H1 (cell line): ENCODE data around the gene PLPP4. TPM values are rescaled to one million over a fixed set of nuclear protein-coding genes. Genes with fewer than 3 reads are reported as not detected.

Experiments
- CTCF ChIA-PET: fragments of 300-600 bp; sonication (Branson Sonifier 250); formaldehyde crosslinking; loops from one replicate; lab custom pipeline; 2021; ENCODE audit not compliant: partially characterized antibody; lab: Charles Lee
- POLR2A ChIA-PET: fragments of 300-600 bp; sonication (Branson Sonifier 250); formaldehyde crosslinking; loops from one replicate; lab custom pipeline; 2021; ENCODE audit warnings: inconsistent platforms; ENCODE audit not compliant: partially characterized antibody; lab: Charles Lee
- DNase-seq, 2 experiments: peaks; one replicate each; pipeline versions ENCODE4 v3.0.0 to v3.0.0-alpha.2; 2010 to 2022; ENCODE audit warnings: low spot score in 2 of 2, low read depth in 1 of 2, mixed read lengths in 1 of 2
- FAIRE-seq: peaks from 2 replicates; lab custom pipeline; 2011; peaks lifted over from hg19 to GRCh38; lab: Jason Lieb, UNC
- H2AFZ ChIP-seq: 2 replicates; pipeline ENCODE4 v1.8.1; 2012; ENCODE audit warnings: low read length, inconsistent platforms
- H2AK5ac ChIP-seq: 2 replicates; pipeline ENCODE4 v1.6.1; 2013; ENCODE audit warnings: low read depth, low read length
- H2BK120ac ChIP-seq: replicated peaks from 2 replicates; pipeline ENCODE3; 2013; ENCODE audit warnings: low read depth, low read length, inconsistent platforms
- H2BK12ac ChIP-seq: 2 replicates; pipeline ENCODE4 v1.6.1; 2013; ENCODE audit warnings: low read depth, low read length
- H2BK15ac ChIP-seq: 2 replicates; pipeline ENCODE4 v1.6.1; 2013; ENCODE audit warnings: low read length
- H2BK20ac ChIP-seq: 2 replicates; pipeline ENCODE4 v1.6.1; 2013; ENCODE audit warnings: low read length
- H2BK5ac ChIP-seq: 2 replicates; pipeline ENCODE4 v1.6.1; 2013; ENCODE audit warnings: low read depth, low read length
- H3K14ac ChIP-seq: 2 replicates; pipeline ENCODE4 v1.6.1; 2013; ENCODE audit warnings: inconsistent platforms; ENCODE audit not compliant: insufficient read length
- H3K18ac ChIP-seq: 2 replicates; pipeline ENCODE4 v1.6.1; 2013; ENCODE audit warnings: low read length; ENCODE audit errors: extremely low read depth
- H3K23ac ChIP-seq: 2 replicates; pipeline ENCODE4 v1.6.1; 2013; ENCODE audit warnings: inconsistent platforms; ENCODE audit not compliant: insufficient read length
- H3K23me2 ChIP-seq: 2 replicates; pipeline ENCODE4 v1.6.1; 2013; ENCODE audit warnings: low read depth, low read length
- H3K27ac ChIP-seq: 2 replicates; pipeline ENCODE4 v1.6.1; 2011; ENCODE audit warnings: low read depth, low read length, inconsistent platforms
- H3K27me3 ChIP-seq, 4 experiments: replicated peaks in 1 of 4; 1 replicate in 1 of 4; 2 replicates in 3 of 4; pipeline versions ENCODE4 v1.6.1 to v1.8.1; 2011 to 2013; ENCODE audit warnings: low read length in 3 of 4, mild to moderate bottlenecking in 3 of 4, inconsistent platforms in 2 of 4, mixed read lengths in 2 of 4, moderate library complexity in 1 of 4; ENCODE audit not compliant: control insufficient read depth in 3 of 4, insufficient read depth in 3 of 4; ENCODE audit errors: extremely low read depth in 1 of 4
- H3K36me3 ChIP-seq, 4 experiments: 2 replicates each; pipeline versions ENCODE4 v1.6.1 to v1.8.1; 2011 to 2013; ENCODE audit warnings: mild to moderate bottlenecking in 4 of 4, low read length in 3 of 4, moderate library complexity in 2 of 4, control low read depth in 1 of 4, inconsistent platforms in 1 of 4; ENCODE audit not compliant: insufficient read depth in 4 of 4, control insufficient read depth in 2 of 4
- H3K4ac ChIP-seq: replicated peaks from 2 replicates; pipeline ENCODE3; 2013; ENCODE audit warnings: low read length, low read depth, mixed read lengths, inconsistent platforms; ENCODE audit not compliant: insufficient read length
- H3K4me1 ChIP-seq, 4 experiments: replicated peaks in 1 of 4; 1 replicate in 1 of 4; 2 replicates in 3 of 4; pipeline versions ENCODE4 v1.6.1 to v1.8.1; 2011 to 2013; ENCODE audit warnings: low read length in 3 of 4, inconsistent platforms in 2 of 4, mixed read lengths in 1 of 4; ENCODE audit not compliant: insufficient read depth in 4 of 4, control insufficient read depth in 3 of 4
- H3K4me2 ChIP-seq, 2 experiments: 2 replicates each; pipeline versions ENCODE4 v1.6.1 to v1.8.1; 2011 to 2013; ENCODE audit warnings: low read depth in 2 of 2, low read length in 2 of 2, control low read depth in 1 of 2, inconsistent platforms in 1 of 2, mild to moderate bottlenecking in 1 of 2; ENCODE audit not compliant: insufficient read depth in 1 of 2
- H3K4me3 ChIP-seq, 4 experiments: fragments of 200-600, 300-600 bp in 1 of 4; sonication (generic), shearing (Covaris generic), sonication (Bioruptor Twin) in 1 of 4; 2 replicates each; pipeline versions ENCODE4 v1.5.1 to v1.8.1; 2011 to 2016; ENCODE audit warnings: low read length in 4 of 4, low read depth in 3 of 4, control low read depth in 2 of 4, inconsistent platforms in 2 of 4, mild to moderate bottlenecking in 2 of 4, mixed read lengths in 1 of 4, moderate library complexity in 1 of 4; ENCODE audit not compliant: insufficient read depth in 2 of 4; ENCODE audit errors: extremely low read depth in 1 of 4
- H3K56ac ChIP-seq: replicated peaks from 2 replicates; pipeline ENCODE3; 2013; ENCODE audit warnings: low read depth, mild to moderate bottlenecking, mixed read lengths, low read length, inconsistent platforms; ENCODE audit not compliant: insufficient read length
- H3K79me1 ChIP-seq: 2 replicates; pipeline ENCODE4 v1.6.1; 2013; ENCODE audit warnings: low read depth, low read length, control low read depth
- H3K79me2 ChIP-seq, 2 experiments: 2 replicates each; pipeline versions ENCODE4 v1.6.1 to v1.8.1; 2012 to 2013; ENCODE audit warnings: low read length in 2 of 2, mild to moderate bottlenecking in 2 of 2, inconsistent platforms in 1 of 2; ENCODE audit not compliant: insufficient read depth in 2 of 2, control insufficient read depth in 1 of 2
- H3K9ac ChIP-seq, 4 experiments: replicated peaks in 1 of 4; 1 replicate in 1 of 4; 2 replicates in 3 of 4; pipeline versions ENCODE4 v1.6.1 to v1.8.1; 2011 to 2013; ENCODE audit warnings: low read depth in 3 of 4, low read length in 3 of 4, control low read depth in 2 of 4, mild to moderate bottlenecking in 2 of 4, moderate library complexity in 2 of 4, inconsistent platforms in 1 of 4; ENCODE audit errors: extremely low read depth in 1 of 4
- H3K9me3 ChIP-seq, 2 experiments: 2 replicates each; pipeline versions ENCODE4 v1.6.1 to v1.8.1; 2012 to 2013; ENCODE audit warnings: mild to moderate bottlenecking in 2 of 2, moderate library complexity in 2 of 2, control low read depth in 1 of 2, inconsistent platforms in 1 of 2, low read depth in 1 of 2, low read length in 1 of 2, mixed read lengths in 1 of 2; ENCODE audit not compliant: insufficient read depth in 2 of 2
- H4K20me1 ChIP-seq, 2 experiments: replicated peaks in 1 of 2; 2 replicates each; pipeline versions ENCODE3 to v1.8.1; 2011 to 2013; ENCODE audit warnings: inconsistent platforms in 2 of 2, low read length in 2 of 2, mild to moderate bottlenecking in 1 of 2; ENCODE audit not compliant: insufficient read depth in 2 of 2, control insufficient read depth in 1 of 2
- H4K5ac ChIP-seq: 2 replicates; pipeline ENCODE4 v1.6.1; 2013; ENCODE audit warnings: low read length, low read depth, mixed read lengths, inconsistent platforms; ENCODE audit not compliant: insufficient read length
- H4K8ac ChIP-seq: 2 replicates; pipeline ENCODE4 v1.8.0; 2013; ENCODE audit warnings: mild to moderate bottlenecking, moderate library complexity, low read length, inconsistent platforms; ENCODE audit not compliant: insufficient read depth; ENCODE audit errors: extremely low read depth
- H4K91ac ChIP-seq: replicated peaks from 2 replicates; pipeline ENCODE3; 2013; ENCODE audit warnings: low read length, mixed read lengths, inconsistent platforms; ENCODE audit not compliant: insufficient read length
- CTBP2 ChIP-seq: IDR thresholded peaks from 2 replicates; pipeline ENCODE4 v1.7.0; 2011; ENCODE audit warnings: borderline replicate concordance, mild to moderate bottlenecking, moderate library complexity, mixed read lengths, low read length; ENCODE audit not compliant: insufficient read depth, insufficient read length
- RXRA ChIP-seq: IDR thresholded peaks from 2 replicates; pipeline ENCODE4 v1.6.1; 2011; ENCODE audit warnings: low read depth, mild to moderate bottlenecking, low read length, moderate library complexity; ENCODE audit not compliant: insufficient read depth
- WGBS, 2 experiments: shearing (Covaris generic) in 1 of 2; methylation state at CpG; one replicate each; pipeline versions ENCODE4 v1.1.6 to v1.1.7; 2013 to 2015; ENCODE audit warnings: low lambda C conversion rate in 2 of 2, mixed read lengths in 2 of 2, inconsistent platforms in 1 of 2, low coverage in 1 of 2, missing lambda C conversion rate in 1 of 2; ENCODE audit not compliant: insufficient replicate concordance in 2 of 2, insufficient coverage in 1 of 2, insufficient read length in 1 of 2; ENCODE audit errors: extremely low coverage in 1 of 2, missing lambda C conversion rate in 1 of 2; 5-methylcytosine and 5-hydroxymethylcytosine counted together
- polyA plus RNA-seq, 7 experiments: library from polyadenylated mRNA; depleted of rRNA in 3 of 7; stranded (reverse) in 5 of 7; unstranded in 2 of 7; fragments of >200 nt in 5 of 7; fragments of 200-250 nt in 2 of 7; gene quantifications; 1 replicate in 5 of 7; 2 replicates in 1 of 7; 4 replicates in 1 of 7; pipeline versions ENCODE4 v1.2.1 to v1.2.3, GENCODE V29; 2011 to 2013; ENCODE audit warnings: missing spikeins in 2 of 7, mixed read lengths in 2 of 7
- total RNA-seq: library from RNA; stranded (reverse); fragmentation: NEBNext Ultra II Directional; extraction: Animal tissue kit (Norgen Biotek cat#: 25700); gene quantifications from 2 replicates; pipeline ENCODE4 v1.2.1, GENCODE V29; 2021
- TF ChIP-seq, protein P1 (sequence below): IDR thresholded peaks from 2 replicates; pipeline ENCODE4 v1.6.1; 2011; ENCODE audit warnings: low read length, improper control_type of control experiment

Gene PLPP4
- total and polyA plus RNA-seq, 2 of the 8 experiments (the other 6 are each of a cell fraction or from before 2014, with no cell fraction given), result 0.30 TPM; not detected in 1

DNA sequence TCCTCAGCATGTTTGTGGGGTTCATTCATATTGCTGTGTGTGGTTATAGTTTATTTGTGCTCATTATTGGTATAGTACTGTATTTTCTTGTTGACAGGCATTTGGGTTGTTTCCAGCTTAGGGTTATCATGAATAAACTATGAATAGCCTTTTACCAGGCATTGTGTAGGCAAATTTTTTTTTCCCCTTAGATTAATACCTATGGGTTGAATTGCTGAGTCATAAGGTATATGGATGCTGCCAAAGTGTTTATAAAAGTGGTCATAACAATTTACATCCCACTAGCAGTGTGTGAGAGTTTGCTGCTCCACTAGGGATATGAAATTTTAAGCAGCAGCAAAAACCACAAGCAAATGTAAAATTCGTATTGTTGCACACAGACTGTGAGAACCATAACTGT is 175.0 kb downstream of the PLPP4 start:
- no peak overlapping the region for H4K5ac ChIP-seq
- no peak overlapping the region for H3K23ac ChIP-seq
- H4K91ac ChIP-seq, result no peak overlapping the region
- no peaks in the 10 kb centered on the region for H4K20me1 ChIP-seq
- no peak overlapping the region for H2BK120ac ChIP-seq
- POLR2A ChIA-PET, result no interaction called here
- H2BK15ac ChIP-seq, result no peak overlapping the region
- peaks cover 0 to 6% (median 3%) of the 10 kb centered on the region in 4 experiments; a peak in 2 of 7 replicates for H3K4me1 ChIP-seq
- H3K79me2 ChIP-seq, result no peaks in the 10 kb centered on the region
- CTCF ChIA-PET, result interaction anchor here (0.7 to 0.9 kb wide), 2 partner anchors 35 to 104 kb away, joined by 3 read pairs; no protein-coding TSS in a partner anchor
- no peak overlapping the region for H3K4me2 ChIP-seq
- FAIRE-seq, result no peak
- H3K4ac ChIP-seq, result no peak overlapping the region
- peaks cover 0 to 5% of the 10 kb centered on the region in 2 experiments; a peak in 1 of 4 replicates for H3K9me3 ChIP-seq
- no peak overlapping the region for H3K14ac ChIP-seq
- no peaks in the 10 kb centered on the region for H3K79me1 ChIP-seq
- H3K56ac ChIP-seq, result no peak overlapping the region
- H3K36me3 ChIP-seq, result no peaks in the 10 kb centered on the region
- no peak overlapping the region for H3K27ac ChIP-seq
- WGBS, 2 experiments, result 87% methylated on average over 1 of the region's 1 CpG; no CpG with 5 or more reads in 1 of the 2 experiments
- DNase-seq, result no peak
- H4K8ac ChIP-seq, result no peak overlapping the region
- no peak overlapping the region for H2AFZ ChIP-seq
- no peak overlapping the region for H3K18ac ChIP-seq
- H2BK12ac ChIP-seq, result no peak overlapping the region
- H2BK5ac ChIP-seq, result no peak overlapping the region
- TF ChIP-seq, protein P1, sequence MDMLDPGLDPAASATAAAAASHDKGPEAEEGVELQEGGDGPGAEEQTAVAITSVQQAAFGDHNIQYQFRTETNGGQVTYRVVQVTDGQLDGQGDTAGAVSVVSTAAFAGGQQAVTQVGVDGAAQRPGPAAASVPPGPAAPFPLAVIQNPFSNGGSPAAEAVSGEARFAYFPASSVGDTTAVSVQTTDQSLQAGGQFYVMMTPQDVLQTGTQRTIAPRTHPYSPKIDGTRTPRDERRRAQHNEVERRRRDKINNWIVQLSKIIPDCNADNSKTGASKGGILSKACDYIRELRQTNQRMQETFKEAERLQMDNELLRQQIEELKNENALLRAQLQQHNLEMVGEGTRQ, result no peak
- TF ChIP-seq CTBP2 (no peak), RXRA (no peak)
- no peak overlapping the region for H3K9ac ChIP-seq
- no peaks in the 10 kb centered on the region for H3K27me3 ChIP-seq
- no peaks in the 10 kb centered on the region; the same call in 1 of the 2 replicates for H3K23me2 ChIP-seq
- H3K4me3 ChIP-seq, result no peak overlapping the region
- H2BK20ac ChIP-seq, result no peak overlapping the region
- H2AK5ac ChIP-seq, result no peak overlapping the region
